ENCODE data around the gene WLS.

Gene WLS

GRCh38 chr1:68145418-68146126 lies 86.8 kb downstream of the WLS start:
- no peak overlapping the region for H3K4me3 ChIP-seq (ENCODE audit: low read depth, low read length)
- no peak for TF ChIP-seq CTCF (IDR thresholded peaks at IDR 0.05; ENCODE audit: borderline replicate concordance, insufficient read depth, low read depth, low read length)

GRCh38 chr1:68144856-68145255 lies 87.5 kb downstream of the WLS start:
- TF ChIP-seq CTCF (IDR thresholded peaks at IDR 0.05; ENCODE audit: borderline replicate concordance, insufficient read depth, low read depth, low read length) = no peak
- H3K4me3 ChIP-seq (ENCODE audit: low read depth, low read length) = no peak overlapping the region

- no peak overlapping the region for H3K4me3 ChIP-seq (ENCODE audit: low read depth, low read length)
- TF ChIP-seq CTCF (IDR thresholded peaks at IDR 0.05; ENCODE audit: borderline replicate concordance, insufficient read depth, low read depth, low read length) = no peak
These were observed 88.7 kb downstream of the WLS start for GRCh38 chr1:68143633-68144032.

- no peak for TF ChIP-seq CTCF (IDR thresholded peaks at IDR 0.05; ENCODE audit: borderline replicate concordance, insufficient read depth, low read depth, low read length)
- H3K4me3 ChIP-seq (ENCODE audit: low read depth, low read length) = no peak overlapping the region
These were observed 89.9 kb downstream of the WLS start for GRCh38 chr1:68142461-68142860.

GRCh38 chr1:68142036-68142435 lies 90.3 kb downstream of the WLS start:
- H3K4me3 ChIP-seq (ENCODE audit: low read depth, low read length) = no peak overlapping the region

GRCh38 chr1:68141071-68142021 lies 91.0 kb downstream of the WLS start:
- no peak for TF ChIP-seq CTCF (IDR thresholded peaks at IDR 0.05; ENCODE audit: borderline replicate concordance, insufficient read depth, low read depth, low read length)
- no peak overlapping the region for H3K4me3 ChIP-seq (ENCODE audit: low read depth, low read length)

More at GRCh38 chr1:68142036-68142435, 90.3 kb downstream of the WLS start:
- no peak for TF ChIP-seq CTCF (IDR thresholded peaks at IDR 0.05; ENCODE audit: borderline replicate concordance, insufficient read depth, low read depth, low read length)

All from GM12875 (cell line).